GM18873 (cell line): Measurements from ENCODE around the gene CAMKK2.
"Not testable (repeated sequence)": the region's sequence is repeated elsewhere in the genome, so short reads cannot be mapped to it uniquely, and the experiment has no call there.

Experiments used
- ATAC-seq: cut with Tn5 transposase; IDR thresholded peaks from one replicate; pipeline ENCODE4 v1.9.1; 2021; ENCODE audit warnings: mild to moderate bottlenecking, moderate library complexity, moderate number of reproducible peaks; ENCODE audit not compliant: unreplicated experiment, low FRiP score

CAMKK2 gene

GRCh38 chr12:121209221-121209620 lies 87.3 kb downstream of the CAMKK2 start:
- no peak for ATAC-seq

GRCh38 chr12:121208571-121208970 lies 87.9 kb downstream of the CAMKK2 start:
- ATAC-seq: not testable (repeated sequence)

DNA sequence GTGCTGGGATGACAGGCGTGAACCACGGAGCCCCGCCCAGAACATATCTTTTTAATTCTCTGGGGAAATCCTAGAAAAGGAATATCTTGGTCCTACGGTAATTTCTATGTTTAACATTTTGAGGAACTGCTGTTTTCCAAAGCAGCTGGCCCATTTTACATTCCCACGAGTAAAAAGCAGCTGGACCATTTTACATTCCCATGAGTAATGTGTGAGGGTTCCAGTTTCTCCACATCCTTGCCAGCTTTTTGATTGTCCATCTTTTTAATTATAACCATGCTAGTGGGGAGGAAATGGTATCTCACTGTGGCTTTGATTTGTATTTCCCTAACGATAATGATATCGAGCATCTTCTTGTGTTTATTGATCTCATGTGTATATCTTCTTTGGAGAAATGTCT lies 91.0 kb downstream of the CAMKK2 start:
- ATAC-seq: no peak

- no peak for ATAC-seq
These were observed 93.0 kb downstream of the CAMKK2 start for GRCh38 chr12:121203482-121203881.

DNA sequence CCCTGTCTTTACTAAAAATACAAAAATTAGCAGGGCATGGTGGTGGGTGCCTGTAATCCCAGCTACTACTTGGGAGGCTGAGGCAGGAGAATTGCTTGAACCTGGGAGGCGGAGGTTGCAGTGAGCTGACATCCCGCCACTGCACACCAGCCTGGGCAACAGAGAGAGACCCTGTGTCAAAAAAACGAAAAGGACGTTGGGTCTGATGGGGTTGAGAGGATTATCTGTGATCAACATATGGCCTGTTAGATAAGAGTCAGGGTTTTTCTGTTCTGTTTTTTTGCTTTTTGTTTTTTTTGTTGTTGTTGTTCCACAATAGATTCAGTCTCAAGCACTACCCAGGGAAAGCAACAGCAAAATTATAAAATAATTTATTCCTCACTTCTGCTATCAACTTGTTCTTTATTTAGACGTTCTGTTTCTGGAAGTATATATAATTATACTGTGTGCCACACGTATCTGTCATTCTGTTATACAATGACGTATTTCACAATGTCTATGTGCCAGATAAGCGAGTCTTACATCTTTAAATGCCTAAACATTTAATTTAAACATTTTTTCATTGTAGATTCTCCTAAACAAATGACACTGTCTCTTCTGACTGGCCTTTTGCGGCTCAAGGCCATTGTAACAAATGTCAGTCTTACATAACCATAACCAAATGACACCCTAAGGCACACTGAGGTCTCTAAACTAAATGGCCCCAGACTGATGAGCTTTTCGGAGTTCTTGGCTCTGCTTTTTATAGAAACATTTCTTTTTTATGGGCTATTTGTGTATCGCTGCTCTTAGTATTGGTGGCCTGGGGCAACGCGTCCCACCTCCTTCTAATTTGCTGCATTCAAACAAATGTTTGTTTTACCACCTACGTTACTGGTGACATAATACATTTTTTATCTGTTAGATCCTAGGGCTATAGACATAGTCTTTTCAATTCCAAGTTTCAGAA lies 93.8 kb downstream of the CAMKK2 start:
- ATAC-seq: no peak

- ATAC-seq: not testable (repeated sequence)
These were observed 95.4 kb downstream of the CAMKK2 start for GRCh38 chr12:121201140-121201539.

DNA sequence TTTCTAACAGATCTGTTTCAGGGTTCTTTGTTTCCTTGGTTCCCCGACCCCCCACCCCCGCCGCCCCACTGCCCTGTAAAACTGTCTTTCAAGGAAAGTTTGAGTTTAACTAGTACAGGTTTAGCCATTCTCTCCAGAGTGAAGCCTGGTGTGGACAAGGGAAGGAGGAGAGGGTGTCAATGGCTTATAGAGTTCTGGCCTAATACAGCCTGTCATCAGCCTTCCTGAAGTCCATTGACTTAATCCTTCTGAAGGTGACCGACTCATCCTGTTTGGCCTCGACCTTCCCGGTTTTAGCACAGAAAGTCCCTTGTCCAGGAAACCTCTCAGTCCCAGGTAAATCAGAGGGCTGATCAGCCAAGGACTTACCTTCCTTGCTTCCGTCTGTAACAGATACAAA lies 97.6 kb downstream of the CAMKK2 start:
- no peak for ATAC-seq

DNA sequence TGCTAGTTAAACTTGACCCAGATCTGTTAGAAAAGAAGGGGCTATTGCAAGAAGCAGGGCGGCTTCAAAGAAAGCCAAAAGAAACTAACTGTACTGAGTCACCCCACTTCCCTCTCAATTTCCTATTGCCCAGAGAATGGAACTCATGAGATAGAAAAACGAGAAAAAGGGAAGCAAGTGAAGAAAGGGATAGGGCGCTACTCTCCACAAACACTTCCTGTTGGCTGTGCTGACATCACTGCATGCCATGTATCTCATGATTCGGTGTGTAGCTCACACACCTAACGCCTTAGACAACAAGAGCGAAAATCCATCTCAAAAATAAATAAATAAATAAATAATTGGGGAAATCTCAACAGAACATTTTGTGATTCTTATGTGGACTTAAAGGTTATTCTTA lies 99.6 kb downstream of the CAMKK2 start:
- ATAC-seq: no peak

- ATAC-seq: no peak
These were observed 105.4 kb downstream of the CAMKK2 start for GRCh38 chr12:121191151-121191550.

DNA sequence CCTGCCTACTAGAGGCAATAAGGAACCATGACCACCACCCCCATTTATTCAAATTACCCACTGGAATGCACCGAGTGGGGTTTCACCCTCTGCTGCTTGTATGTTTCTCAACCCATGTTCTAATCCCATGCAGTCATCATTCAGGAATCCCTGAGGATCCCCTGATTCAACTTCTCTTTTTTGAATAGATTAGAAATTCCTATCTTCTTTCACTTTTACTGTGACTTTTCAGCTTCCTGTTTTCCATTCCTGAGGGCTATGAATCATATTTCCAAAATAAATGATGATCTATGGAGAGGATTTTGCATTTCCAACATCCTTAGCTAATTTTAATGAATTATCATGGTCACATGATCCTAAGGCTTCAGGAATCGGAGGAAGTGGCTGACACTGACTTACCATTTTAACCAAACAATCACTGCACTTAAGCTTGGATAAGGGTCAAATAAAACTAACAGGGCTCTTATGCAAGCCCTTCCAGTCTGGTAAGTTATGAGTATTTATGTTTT lies 105.9 kb downstream of the CAMKK2 start:
- ATAC-seq: no peak

GRCh38 chr12:121189619-121190155 lies 106.8 kb downstream of the CAMKK2 start:
- ATAC-seq: no peak

GRCh38 chr12:121189131-121189530 lies 107.4 kb downstream of the CAMKK2 start:
- ATAC-seq: no peak

- no peak for ATAC-seq
These were observed 108.3 kb downstream of the CAMKK2 start for GRCh38 chr12:121188227-121188626.
